Mucosa of gallbladder (tissue), 1 donor: ENCODE measurements around the gene RPL5. TPM values are rescaled to one million over a fixed set of nuclear protein-coding genes. Genes with fewer than 3 reads are reported as not detected.
"Not testable (repeated sequence)": the region's sequence is repeated elsewhere in the genome, so short reads cannot be mapped to it uniquely, and the experiment has no call there.

Experiments
- DNase-seq: peaks from one replicate; pipeline ENCODE4 v3.0.0-alpha.2; 2020; ENCODE audit warnings: low spot score
- total RNA-seq: library from RNA; stranded (reverse); gene quantifications from one replicate; pipeline ENCODE4 v1.2.1, GENCODE V29; 2021
- donor health status: DM: no; HTN: no; CAD: no.

Gene RPL5
- total RNA-seq, result 695 TPM

DNA sequence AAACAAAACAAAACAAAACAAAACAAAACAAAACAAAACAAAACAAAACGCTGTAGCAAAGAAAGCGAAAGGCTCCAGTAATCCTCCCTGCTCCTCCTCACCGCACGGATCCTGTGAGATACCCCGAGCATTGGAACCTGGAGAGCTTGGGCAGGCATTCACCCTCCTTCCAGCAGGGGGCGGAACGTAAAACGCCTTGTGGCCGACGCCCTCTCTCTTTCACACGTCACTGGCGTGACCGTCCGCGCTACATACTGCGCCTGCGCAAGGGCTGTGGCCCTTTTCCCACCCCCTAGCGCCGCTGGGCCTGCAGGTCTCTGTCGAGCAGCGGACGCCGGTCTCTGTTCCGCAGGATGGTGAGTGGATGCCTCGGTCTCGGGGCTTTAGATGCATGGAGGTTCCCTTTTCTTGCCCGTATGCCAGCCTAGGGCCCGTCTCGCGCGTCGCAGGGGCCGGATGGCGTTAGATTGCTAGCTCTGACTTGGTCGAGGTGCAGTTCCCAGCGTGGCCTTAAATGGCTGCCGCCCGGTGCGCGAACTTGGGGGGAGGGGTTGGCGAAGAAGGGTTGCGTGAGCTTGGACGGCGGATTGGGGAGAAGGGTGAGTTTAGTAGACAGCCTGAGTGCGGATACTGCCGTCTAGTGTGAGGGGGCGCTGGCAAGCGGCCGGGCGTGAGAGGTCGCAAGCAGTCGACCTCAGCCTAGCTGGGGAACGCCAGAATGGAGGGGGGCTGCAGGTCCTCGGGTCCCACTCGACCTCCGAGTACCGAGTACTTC, at the start of gene RPL5:
Gene RPL5 (plus strand): TSS at position 279 of the 775 bp plus-strand sequence. CDS start 75 bp downstream, at position 354.
- DNase-seq, result peak; percentile 98

DNA sequence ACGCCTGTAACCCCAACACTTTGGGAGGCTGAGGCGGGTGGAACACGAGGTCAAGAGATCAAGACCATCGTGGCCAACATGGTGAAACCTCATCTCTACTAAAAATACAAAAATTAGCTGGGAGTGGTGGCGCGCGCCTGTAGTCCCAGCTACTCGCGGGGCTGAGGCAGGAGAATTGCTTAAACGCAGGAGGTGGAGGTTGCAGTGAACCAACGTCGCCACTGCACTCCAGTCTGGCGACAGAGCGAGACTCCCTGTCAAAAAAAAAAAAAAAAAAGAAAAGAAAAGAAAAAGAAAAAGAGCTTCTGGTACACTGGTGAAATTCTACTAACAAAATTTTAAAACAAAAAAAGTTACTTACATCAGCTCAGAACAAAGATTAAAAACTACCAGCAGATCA, 48.3 kb upstream of the RPL5 start:
- not testable (repeated sequence) for DNase-seq

DNA sequence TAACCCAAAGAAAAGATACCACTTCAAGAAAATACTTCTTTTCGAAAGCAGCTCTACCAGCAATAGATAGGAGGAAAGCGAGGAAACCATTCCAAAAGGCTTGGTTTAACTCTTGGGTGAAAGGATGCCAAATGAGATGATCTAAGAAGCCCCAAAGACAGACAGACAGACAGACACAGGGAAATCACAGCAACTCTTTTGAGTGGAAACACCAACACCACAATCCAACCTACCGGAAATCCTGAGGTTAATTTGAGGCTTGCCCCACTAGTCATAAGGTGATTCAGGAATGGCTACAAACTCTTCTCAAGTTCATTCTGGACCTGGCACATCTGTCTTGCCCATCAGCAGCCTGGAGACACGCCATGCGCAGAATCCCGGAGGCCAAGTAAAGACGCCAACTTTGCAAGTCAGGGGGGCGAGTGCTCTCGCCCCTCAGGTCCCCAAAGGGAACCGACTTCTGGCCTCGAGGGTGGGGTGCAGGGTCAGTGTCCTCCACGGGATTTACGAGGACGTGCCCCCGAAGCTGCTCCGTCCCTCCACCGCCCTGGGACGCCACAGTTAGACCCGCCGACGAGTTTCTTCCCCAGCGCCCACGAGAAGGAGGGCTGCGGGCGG, 47.7 kb upstream of the RPL5 start:
- peak; percentile 19 for DNase-seq

DNA sequence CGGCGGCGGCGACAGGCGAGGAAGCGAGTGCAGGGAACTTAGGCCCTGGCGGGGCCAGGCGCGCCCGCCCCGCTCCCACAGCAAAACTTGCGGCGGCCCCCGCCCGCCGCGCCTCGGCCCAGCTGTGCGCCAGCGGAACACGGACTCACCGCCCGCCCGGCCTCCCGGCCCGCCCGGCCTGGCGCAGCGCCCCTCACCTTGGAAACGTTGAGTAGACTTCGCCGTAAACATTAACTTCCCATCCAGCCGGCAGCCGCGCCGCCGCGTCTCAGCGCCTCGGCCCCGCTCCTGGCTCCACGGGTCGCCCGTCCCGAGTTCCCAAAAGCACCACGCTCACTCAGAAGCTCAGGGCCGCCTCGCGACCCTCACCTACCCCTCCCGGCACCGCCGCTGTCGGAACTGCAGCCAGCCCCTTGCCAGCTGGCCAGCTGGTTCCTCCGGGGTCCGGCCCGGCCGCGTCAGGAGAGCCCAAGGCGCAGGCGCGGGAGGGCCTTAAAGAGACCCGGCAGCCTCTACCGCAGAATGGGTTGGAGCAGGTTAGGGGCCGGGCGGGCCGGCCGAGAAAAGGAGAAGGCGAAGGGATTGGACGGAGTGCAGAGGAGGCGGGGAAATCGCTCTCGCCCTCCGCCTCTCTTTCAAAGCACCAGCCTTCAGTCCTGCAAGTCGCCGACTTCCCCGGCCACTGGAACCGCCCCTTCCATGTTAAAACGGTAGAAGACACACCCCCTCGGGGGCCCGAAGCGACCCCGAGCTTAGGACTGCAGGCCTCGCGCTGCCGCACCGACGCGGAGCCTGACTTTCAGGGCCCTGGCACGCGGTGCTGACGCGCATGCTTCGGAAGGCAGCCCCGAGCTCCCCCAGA, 47.0 kb upstream of the RPL5 start, which contains the start of gene EVI5:
Gene EVI5 (minus strand): TSS at position 470 of the 862 bp plus-strand sequence. CDS start 48,562 bp downstream, outside the sequence.
- DNase-seq, result peak; percentile 93

DNA sequence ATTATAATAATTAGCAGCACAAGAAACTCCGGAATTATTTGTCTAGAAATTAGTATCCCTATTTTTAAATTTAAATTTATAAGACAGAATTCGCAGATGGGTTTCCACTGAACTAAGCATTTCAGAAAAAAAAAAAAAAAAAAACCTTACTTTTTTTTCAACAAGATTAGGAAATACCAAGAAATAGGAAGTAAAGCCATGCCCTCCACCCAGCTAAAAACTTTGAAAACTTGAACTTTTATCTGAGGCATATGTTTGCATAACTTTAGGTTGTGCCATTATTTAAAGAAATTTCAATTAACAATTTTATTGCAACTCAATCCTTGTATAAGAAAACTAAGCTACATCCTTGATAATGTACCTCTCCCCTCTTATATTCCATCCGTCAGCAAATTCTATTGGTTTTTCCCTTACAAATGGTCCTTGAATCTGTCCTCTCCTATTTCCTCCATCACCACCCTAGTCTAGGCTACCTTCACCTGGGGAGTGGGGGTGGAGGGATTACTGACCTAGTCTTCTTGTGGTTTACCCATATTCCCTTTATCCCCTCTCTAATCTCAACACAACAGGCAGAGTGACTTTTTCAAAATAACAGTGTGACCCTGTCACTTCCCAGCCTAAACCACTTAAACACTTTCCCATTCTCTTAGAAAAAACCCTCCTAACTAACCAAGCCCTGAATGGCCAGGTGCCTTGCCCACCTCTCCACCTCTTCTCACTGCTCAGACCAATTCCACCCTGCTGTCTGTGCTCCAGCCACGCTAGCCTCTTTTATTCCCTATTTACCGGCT, 45.5 kb upstream of the RPL5 start:
- no peak for DNase-seq

DNA sequence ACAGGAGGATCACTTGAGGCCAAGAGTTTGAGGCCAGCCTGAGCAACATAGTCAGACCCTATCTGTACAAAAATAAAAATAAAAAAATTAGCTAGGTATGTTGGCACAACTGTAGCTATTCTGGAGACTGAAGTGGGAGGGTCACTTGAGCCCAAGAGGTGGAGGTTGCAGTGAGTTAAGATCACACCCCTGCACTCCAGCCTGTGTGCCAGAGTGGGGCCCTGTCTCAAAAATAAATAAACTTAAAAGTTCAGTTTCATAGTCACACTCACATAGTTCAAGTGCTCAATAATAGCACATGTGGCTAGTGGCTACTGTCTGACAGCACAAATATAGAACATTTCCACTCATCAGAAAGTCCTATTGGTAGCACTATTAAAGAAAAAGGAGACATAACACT, 41.8 kb upstream of the RPL5 start:
- no peak for DNase-seq

DNA sequence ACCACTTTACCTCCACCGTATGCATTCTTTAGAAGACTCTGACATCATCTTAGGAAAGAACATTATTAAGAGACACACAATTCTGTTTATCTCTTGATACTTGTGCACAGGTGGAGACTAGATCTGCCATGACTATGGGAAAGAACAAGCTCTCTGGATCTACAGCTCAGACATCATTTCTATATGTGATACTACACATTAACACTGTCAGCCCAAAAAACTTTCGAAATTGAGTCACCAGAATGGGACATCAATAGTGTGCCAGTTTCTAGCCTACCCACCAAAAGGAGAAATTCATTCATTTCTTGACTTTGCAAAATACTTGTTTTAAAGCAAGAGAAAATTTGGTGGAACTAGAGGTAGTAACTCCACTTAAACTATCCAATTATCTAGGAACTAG, 41.0 kb upstream of the RPL5 start:
- no peak for DNase-seq

DNA sequence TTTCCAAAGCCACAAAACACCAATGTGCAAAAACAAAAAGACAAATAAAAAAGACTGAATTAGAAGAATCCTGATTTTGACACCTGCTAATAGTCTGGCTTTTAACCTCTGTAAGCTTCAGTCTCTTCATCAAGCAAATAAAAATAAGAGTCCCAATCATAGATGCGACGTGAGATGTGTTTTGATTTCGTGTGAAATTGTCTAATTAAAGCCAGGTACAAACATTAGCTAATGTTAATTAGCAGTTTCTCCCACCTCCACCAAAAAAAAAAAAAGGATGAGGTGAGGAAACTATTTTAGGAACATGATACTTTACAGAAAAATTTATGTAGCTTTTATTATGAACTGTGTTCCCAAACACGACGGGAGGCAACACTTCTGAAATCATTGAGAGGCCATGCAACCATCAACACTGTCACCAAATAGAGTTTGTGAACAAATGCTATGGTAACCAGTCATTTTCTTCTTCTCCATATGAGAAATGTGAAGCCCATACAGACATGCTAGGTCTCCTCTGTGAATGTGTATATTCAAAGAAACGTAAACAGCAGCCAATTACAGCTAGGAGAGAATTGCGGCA, 40.3 kb upstream of the RPL5 start:
- DNase-seq, result no peak

DNA sequence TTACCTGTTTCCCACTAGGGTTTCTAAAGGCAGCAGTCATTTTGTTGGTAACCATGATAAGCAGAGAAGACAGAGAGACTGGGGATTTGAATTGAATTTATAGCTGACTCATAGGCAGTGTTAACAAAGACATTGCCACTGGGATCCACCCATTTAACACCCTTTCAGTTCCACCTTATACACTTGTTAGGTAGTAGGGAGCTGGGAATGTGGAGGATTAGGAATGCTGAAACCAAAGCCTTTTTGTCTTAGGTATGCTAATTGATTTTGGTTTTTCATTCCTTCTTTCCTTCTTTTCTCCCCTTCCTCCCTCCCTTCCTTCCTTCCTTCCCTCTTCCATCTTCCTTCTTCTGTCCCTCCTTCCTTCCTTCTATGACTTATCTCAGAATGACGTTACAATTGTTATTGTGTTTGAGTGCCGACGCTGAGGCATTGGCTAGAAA, 39.5 kb upstream of the RPL5 start:
- DNase-seq, result no peak

DNA sequence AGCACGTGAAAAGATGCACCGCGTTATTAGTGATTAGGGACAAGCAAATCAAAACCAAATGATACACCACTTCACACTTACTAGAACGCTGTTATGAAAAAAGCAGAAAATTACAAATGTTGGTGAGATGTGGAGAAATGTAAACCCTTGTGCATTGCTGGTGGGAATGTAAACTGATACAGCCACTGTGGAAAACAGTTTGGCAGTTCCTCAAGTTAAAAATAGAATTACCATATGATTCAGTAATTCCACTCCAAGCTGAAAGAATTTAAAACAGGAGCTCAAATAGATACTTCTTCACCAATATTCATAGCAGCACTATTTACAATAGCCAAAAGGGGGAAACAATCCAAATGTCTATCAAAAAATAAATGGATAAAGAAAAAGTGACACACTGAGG, 36.7 kb upstream of the RPL5 start:
- no peak for DNase-seq

DNA sequence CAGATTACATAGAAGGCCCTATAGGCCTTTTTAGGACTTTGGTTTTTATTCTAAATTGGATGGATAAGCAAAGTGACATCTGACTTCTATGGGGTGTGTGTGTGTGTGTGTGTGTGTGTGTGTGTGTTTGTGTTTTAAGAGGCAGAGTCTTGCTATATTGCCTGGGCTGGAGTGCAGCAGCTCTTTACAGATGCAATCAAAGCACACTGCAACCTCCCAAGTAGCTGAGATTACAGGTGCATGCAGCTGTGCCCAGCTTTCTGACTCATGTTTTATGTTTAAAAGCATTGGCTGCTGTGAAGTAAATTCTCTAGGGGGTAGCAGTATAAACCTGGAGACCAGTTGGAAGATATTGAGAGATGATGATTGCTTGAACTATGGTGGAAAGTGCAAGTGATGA, 34.5 kb upstream of the RPL5 start:
- no peak for DNase-seq

DNA sequence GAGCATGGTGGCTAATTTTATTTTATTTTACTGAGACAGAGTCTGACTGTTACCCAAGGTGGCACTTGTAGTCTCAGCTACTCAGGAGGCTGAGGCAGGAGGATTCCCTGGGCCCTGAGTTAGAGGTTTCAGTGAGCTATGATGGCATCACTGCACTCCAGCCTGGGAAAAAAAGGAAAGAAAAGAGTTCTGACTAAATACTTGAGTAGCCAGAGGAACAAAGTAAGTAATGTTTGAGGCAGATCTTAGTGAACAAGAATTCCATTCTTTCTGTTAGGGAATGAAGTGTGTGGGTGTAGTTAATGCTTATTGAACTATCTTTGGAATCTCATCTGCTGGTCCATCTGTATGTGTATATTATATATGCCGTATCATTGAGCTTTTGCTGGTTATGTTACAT, 33.9 kb upstream of the RPL5 start:
- no peak for DNase-seq

DNA sequence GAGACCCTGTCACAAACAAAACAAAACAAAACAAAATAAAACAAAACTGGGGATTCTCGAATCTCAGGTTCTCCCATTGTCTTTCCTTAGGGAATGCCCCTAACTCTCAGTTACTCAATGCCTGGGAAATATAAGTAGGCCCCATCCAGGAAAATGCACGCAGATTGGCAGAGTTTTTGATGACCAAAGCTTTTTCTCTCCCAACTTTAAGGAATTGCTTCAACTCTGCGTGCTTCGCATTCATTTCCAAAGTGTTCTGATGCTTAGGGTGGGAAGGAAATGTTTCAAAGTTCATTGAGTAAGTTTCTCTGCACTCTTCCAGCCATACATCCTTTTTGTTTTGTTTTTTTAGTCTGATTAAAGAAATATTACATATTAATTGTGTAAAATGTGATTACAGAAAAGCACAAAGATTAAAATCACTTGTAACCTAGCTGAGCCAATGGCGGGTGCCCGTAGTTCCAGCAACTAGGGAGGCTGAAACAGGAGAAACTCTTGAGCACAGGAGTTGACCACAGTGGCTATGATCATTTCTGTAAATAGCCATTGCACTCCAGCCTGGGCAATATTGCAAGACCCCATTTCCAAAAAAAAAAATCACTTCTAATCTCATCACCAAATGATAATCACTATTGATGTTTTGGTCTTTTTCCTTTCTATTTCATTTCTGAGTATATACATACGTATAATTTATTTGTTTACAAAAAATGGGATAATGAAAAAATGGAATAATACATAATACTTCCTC, 28.5 kb upstream of the RPL5 start:
- no peak for DNase-seq

DNA sequence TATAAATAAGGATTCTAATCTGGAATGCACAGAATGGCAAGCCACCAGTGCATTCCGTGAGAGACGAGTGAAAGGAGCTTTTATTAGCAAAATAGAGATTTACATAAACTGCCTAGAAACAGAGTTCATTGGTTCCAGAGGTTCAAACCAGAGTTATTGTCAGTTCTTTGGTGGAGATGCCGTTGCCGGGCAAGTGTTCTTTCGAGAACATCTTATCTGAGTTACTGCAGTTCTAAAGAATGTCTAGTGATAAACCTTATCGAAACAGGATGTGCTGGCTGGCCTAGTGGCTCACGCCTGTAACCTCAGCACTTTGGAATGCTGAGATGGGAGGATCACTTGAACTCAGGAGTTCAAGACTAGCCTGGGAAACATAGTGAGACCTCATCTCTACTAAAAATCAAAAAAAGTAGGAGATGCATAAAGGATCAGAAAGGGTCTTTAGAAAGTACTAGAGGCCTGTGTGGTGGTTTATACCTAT, 27.1 kb upstream of the RPL5 start:
- peak; percentile 88 for DNase-seq

DNA sequence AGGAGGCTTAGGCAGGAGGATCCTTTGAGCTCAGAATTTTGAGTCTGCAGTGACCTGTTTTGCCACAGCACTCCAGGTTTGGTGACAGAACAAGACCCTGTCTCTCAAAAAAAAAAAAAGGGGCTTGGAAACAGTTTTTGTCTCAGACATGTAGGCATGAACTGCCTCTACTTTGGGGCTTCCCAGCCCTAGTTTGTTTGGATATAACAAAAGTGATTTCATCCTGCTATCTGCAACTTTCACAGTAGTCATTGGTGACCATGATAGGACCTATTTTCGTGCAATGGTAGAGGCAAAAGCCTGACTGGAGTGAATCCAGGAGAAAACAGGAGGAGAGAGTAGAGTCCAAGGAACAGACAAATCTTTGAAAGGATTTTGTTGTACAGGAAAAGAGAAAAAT, 26.6 kb upstream of the RPL5 start:
- DNase-seq, result no peak

DNA sequence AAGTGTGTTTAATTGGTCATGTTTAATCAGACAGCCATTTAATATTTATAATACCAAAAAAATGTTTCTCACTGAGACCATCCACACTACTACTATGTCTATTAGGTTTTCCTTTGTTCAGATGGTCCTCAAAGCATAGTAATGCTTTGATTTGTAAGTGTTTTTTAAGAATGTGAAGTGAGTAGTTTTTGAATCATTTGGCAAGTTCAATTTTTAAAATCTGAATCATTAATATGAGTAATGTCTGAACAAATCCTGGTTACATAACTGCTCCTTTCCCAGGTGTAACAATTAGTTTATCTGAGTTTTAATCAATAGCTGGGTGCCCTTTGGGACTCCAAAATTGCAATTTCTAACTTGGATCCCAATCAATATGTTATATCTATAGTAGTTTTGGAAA, 23.5 kb upstream of the RPL5 start:
- DNase-seq, result no peak

DNA sequence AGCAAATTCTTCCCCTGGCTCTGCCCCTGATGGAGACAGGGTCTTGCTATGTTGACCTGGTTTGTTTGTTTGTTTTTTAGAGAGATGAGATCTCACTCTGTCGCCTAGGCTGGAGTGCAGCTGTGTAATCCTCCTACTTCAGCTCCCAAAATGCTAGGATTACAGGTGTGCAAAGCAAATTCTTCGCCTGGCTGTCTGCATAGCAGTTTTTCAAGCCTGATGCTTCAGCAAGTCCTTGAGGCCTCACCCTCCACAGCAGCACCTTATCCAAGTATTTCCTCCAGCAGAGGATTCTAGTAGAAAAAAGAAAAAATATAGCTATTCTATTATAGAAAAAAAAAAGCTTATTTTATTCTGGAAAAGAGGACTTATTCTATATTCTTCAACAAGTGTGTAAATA, 15.1 kb upstream of the RPL5 start:
- DNase-seq, result no peak

DNA sequence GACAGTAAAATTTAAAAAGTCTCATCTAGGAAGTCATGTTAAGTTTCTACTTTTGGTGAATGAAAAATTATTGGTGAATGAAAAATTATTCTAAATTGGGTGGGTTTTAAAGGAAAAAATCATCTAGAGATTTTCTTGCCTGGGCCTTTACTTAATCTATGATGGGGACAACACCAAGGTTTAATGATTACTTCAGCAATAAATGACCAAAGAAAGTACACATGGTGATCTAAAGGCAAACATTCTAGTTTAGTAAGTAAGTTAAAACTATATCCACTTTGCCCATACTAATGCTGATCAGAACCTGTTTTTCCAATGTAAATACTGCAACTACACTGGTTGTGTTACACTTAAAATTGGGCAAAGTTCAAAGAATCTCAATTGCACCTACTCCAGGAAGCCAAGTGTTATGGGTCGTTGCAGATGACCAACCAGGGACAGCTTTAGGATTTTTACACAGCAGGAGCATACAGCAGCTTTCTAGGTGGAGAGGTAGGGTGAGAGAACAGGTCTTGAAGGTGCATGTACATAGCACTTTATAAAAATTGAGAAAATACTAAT, 14.6 kb upstream of the RPL5 start:
- DNase-seq, result no peak

DNA sequence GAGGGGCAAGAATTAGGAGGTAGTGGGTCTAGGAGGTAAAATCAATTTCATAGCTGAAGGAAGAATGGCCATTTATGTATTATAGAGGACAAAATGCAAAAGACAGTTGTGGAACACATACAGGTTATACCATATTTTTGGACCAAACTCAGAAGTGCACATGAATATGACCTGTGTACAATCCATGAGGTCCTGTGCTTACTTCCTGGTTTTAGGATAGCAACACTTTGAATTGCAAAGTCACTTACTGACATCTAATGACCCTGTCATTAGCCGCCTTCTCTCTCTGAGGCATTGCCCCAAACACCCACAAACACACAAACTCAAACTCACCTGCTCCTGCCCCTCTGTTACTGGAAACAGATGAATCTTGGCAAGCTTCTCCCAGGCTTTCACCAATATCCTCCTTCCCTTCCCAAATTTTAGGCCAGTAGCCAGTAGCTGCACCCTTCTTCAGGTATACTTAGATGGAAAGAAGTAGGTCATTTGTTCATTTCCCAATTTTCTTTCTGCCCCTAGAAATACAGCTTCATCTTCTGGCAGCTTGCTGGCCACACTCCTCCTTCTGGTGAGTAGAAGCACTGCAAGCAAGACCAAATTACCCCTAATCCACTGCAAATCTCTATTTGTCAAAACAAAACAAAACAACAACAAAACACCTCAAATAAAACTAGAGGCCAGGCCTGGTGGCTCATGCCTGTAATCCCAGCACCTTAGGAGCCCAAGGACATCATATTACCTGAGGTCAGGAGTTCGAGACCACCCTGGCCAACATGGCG, 13.7 kb upstream of the RPL5 start:
- no peak for DNase-seq
